ENCODE data around the gene RUFY2.
A peak's percentile ranks its signal among the peaks of the same experiment; 100 is the strongest.

RUFY2 gene

GRCh38 chr10:68333440-68334431 lies 73.3 kb downstream of the RUFY2 start:
- in situ Hi-C loops (cut with HindIII; ENCODE audit: low pct_ligation_motif_present, low sequenced_read_pairs) = no loop called here

GRCh38 chr10:68333058-68333395 lies 74.0 kb downstream of the RUFY2 start:
- no peak for TF ChIP-seq CTCF (IDR thresholded peaks at IDR 0.05; ENCODE audit: low read depth, low read length, missing control alignments)
- Histone ChIP-seq H3K36me3 (replicated peaks) (peaks cover 6% of the 10 kb centered on the region), H3K27ac (peak overlapping the region; percentile 95), H3K4me3 (ENCODE audit: low read depth, low read length) (peak overlapping the region; percentile 88), H3K27me3 (replicated peaks) (no peaks in the 10 kb centered on the region)
- peak; percentile 5 for DNase-seq
- in situ Hi-C loops (cut with HindIII; ENCODE audit: low pct_ligation_motif_present, low sequenced_read_pairs) = no loop called here

More at GRCh38 chr10:68333440-68334431, 73.3 kb downstream of the RUFY2 start:
- no peak for DNase-seq
- no peaks in the 10 kb centered on the region for H3K27me3 ChIP-seq (replicated peaks)
- peak overlapping the region; percentile 95 for H3K27ac ChIP-seq
- TF ChIP-seq CTCF (IDR thresholded peaks at IDR 0.05; ENCODE audit: low read depth, low read length, missing control alignments) = no peak
- peak overlapping the region; percentile 88 for H3K4me3 ChIP-seq (ENCODE audit: low read depth, low read length)
- peaks cover 11% of the 10 kb centered on the region for H3K36me3 ChIP-seq (replicated peaks)

- DNase-seq = peak; percentile 61
- TF ChIP-seq CTCF (IDR thresholded peaks at IDR 0.05; ENCODE audit: low read depth, low read length, missing control alignments) = peak; percentile 72
- in situ Hi-C loops (cut with HindIII; ENCODE audit: low pct_ligation_motif_present, low sequenced_read_pairs) = no loop called here
- H3K4me3 ChIP-seq (ENCODE audit: low read depth, low read length) = peak within 1 kb of the TSS; percentile 88
- H3K27ac ChIP-seq = peak within 1 kb of the TSS; percentile 95
- H3K36me3 ChIP-seq (replicated peaks) = peaks cover 6% of the 10 kb centered on the region
- no peaks in the 10 kb centered on the region for H3K27me3 ChIP-seq (replicated peaks)
Observed at GRCh38 chr10:68332259-68333057, 74.6 kb downstream of the RUFY2 start, which contains the start of gene PBLD. Gene PBLD, minus strand, starts transcription at chr10:68332928. Its CDS starts 26,084 bp downstream, at chr10:68306844.

- peak; percentile 93 for DNase-seq
- no peak for TF ChIP-seq CTCF (IDR thresholded peaks at IDR 0.05; ENCODE audit: low read depth, low read length, missing control alignments)
- peak within 1 kb of the TSS; percentile 95 for H3K27ac ChIP-seq
- H3K27me3 ChIP-seq (replicated peaks) = no peaks in the 10 kb centered on the region
- H3K36me3 ChIP-seq (replicated peaks) = peaks cover 6% of the 10 kb centered on the region
- H3K4me3 ChIP-seq (ENCODE audit: low read depth, low read length) = peak within 1 kb of the TSS; percentile 88
- in situ Hi-C loops (cut with HindIII; ENCODE audit: low pct_ligation_motif_present, low sequenced_read_pairs) = no loop called here
Observed at GRCh38 chr10:68331455-68332258, 75.4 kb downstream of the RUFY2 start, which contains the start of gene HNRNPH3. Gene HNRNPH3, plus strand, starts transcription at chr10:68332064. Its CDS starts 5,158 bp downstream, at chr10:68337222.

- no peaks in the 10 kb centered on the region for H3K27me3 ChIP-seq (replicated peaks)
- no peak for DNase-seq
- TF ChIP-seq CTCF (IDR thresholded peaks at IDR 0.05; ENCODE audit: low read depth, low read length, missing control alignments) = no peak
- H3K27ac ChIP-seq = peak overlapping the region; percentile 95
- peak overlapping the region; percentile 88 for H3K4me3 ChIP-seq (ENCODE audit: low read depth, low read length)
- in situ Hi-C loops (cut with HindIII; ENCODE audit: low pct_ligation_motif_present, low sequenced_read_pairs) = no loop called here
- H3K36me3 ChIP-seq (replicated peaks) = peaks cover 6% of the 10 kb centered on the region
Observed at GRCh38 chr10:68330852-68331454, 76.1 kb downstream of the RUFY2 start.
